Gastroesophageal sphincter (tissue), 3 donors: ENCODE results near the gene PEAK1.

Experiments
- POLR2AphosphoS5 ChIP-seq: sonication (generic); formaldehyde crosslinking; IDR thresholded peaks from one replicate; pipeline ENCODE4 v1.6.1; 2017; ENCODE audit warnings: antibody characterized with exemption
- TF ChIP-seq, protein P1 (sequence below), 4 experiments: fragments of 200-600 bp in 2 of 4; fragments of 450-650 bp in 2 of 4; sonication (generic) in 1 of 4; IDR thresholded peaks; one replicate each; pipeline ENCODE4 v1.5.1; 2017 to 2019; ENCODE audit warnings: antibody characterized with exemption in 4 of 4, mild to moderate bottlenecking in 2 of 4, moderate library complexity in 2 of 4

GRCh38 chr15:77291107-77291506 is 128.8 kb downstream of the PEAK1 start:
- TF ChIP-seq, protein P1, sequence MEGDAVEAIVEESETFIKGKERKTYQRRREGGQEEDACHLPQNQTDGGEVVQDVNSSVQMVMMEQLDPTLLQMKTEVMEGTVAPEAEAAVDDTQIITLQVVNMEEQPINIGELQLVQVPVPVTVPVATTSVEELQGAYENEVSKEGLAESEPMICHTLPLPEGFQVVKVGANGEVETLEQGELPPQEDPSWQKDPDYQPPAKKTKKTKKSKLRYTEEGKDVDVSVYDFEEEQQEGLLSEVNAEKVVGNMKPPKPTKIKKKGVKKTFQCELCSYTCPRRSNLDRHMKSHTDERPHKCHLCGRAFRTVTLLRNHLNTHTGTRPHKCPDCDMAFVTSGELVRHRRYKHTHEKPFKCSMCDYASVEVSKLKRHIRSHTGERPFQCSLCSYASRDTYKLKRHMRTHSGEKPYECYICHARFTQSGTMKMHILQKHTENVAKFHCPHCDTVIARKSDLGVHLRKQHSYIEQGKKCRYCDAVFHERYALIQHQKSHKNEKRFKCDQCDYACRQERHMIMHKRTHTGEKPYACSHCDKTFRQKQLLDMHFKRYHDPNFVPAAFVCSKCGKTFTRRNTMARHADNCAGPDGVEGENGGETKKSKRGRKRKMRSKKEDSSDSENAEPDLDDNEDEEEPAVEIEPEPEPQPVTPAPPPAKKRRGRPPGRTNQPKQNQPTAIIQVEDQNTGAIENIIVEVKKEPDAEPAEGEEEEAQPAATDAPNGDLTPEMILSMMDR (IDR thresholded peaks at IDR 0.05), result no peak
- no peak for TF ChIP-seq POLR2AphosphoS5
